Cardiac septum (tissue), 1 donor: ENCODE measurements around the gene TOX2. TPM values are rescaled to one million over a fixed set of nuclear protein-coding genes. Genes with fewer than 3 reads are reported as not detected.
A peak's percentile ranks its signal among the peaks of the same experiment; 100 is the strongest.

ENCODE experiments used
- DNase-seq: peaks from one replicate; pipeline ENCODE4 v3.0.0-alpha.2; 2020; ENCODE audit warnings: low spot score
- intact Hi-C: fragments of 100-400 bp; cut with DNase I; formaldehyde crosslinking; loops from one replicate; pipeline ENCODE4 v1.14.0; 2022
- total RNA-seq: library from RNA; stranded (reverse); fragmentation: NEBNext Ultra II Directional; extraction: Animal tissue kit (Norgen Biotek cat#: 25700); gene quantifications from one replicate; pipeline ENCODE4 v1.2.1, GENCODE V29; 2021
- donor health status: DM: no; HTN: no; CAD: no.

Gene TOX2
- total RNA-seq, 1 donor from 2014 or later, result 1.4 TPM

GRCh38 chr20:44011251-44011940, 96.7 kb downstream of the TOX2 start:
- intact Hi-C loops, result no loop called here
- peak; percentile 63 for DNase-seq

GRCh38 chr20:44012466-44013226, 98.0 kb downstream of the TOX2 start:
- DNase-seq, result no peak
- intact Hi-C loops, result no loop called here

- intact Hi-C loops, result no loop called here
- peak; percentile 65 for DNase-seq
Measured at GRCh38 chr20:44014807-44015732, 100.4 kb downstream of the TOX2 start.

GRCh38 chr20:44015733-44016103, 101.1 kb downstream of the TOX2 start:
- DNase-seq, result no peak
- intact Hi-C loops, result no loop called here

- DNase-seq, result no peak
Measured at GRCh38 chr20:44016525-44016924, 101.9 kb downstream of the TOX2 start.

GRCh38 chr20:44017211-44017610, 102.6 kb downstream of the TOX2 start:
- peak; percentile 67 for DNase-seq
- intact Hi-C loops, result no loop called here

More at GRCh38 chr20:44016525-44016924, 101.9 kb downstream of the TOX2 start:
- intact Hi-C loops, result no loop called here

GRCh38 chr20:44017905-44018258, 103.2 kb downstream of the TOX2 start:
- intact Hi-C loops, result no loop called here
- DNase-seq, result no peak

- intact Hi-C loops, result no loop called here
- DNase-seq, result peak; percentile 63
Measured at GRCh38 chr20:44018259-44018941, 103.7 kb downstream of the TOX2 start.

GRCh38 chr20:44018942-44019637, 104.4 kb downstream of the TOX2 start:
- intact Hi-C loops, result no loop called here

GRCh38 chr20:44019638-44020335, 105.1 kb downstream of the TOX2 start:
- intact Hi-C loops, result no loop called here
- DNase-seq, result peak; percentile 69

More at GRCh38 chr20:44018942-44019637, 104.4 kb downstream of the TOX2 start:
- DNase-seq, result no peak

- intact Hi-C loops, result no loop called here
- peak; percentile 61 for DNase-seq
Measured at GRCh38 chr20:44020406-44021148, 105.9 kb downstream of the TOX2 start.

GRCh38 chr20:44021186-44021585, 106.5 kb downstream of the TOX2 start:
- intact Hi-C loops, result no loop called here
- DNase-seq, result no peak

GRCh38 chr20:44021900-44022299, 107.2 kb downstream of the TOX2 start:
- intact Hi-C loops, result no loop called here
- DNase-seq, result peak; percentile 61

- intact Hi-C loops, result no loop called here
Measured at GRCh38 chr20:44022464-44022863, 107.8 kb downstream of the TOX2 start.

GRCh38 chr20:44023515-44024371, 109.1 kb downstream of the TOX2 start:
- peak; percentile 51 for DNase-seq
- intact Hi-C loops, result no loop called here

More at GRCh38 chr20:44022464-44022863, 107.8 kb downstream of the TOX2 start:
- peak; percentile 33 for DNase-seq

GRCh38 chr20:44024820-44025580, 110.3 kb downstream of the TOX2 start:
- DNase-seq, result peak; percentile 67

More at GRCh38 chr20:44024820-44025580, 110.3 kb downstream of the TOX2 start:
- intact Hi-C loops, result no loop called here
